Liver (tissue), 9 donors: Measurements from ENCODE around the gene SESN3. TPM values are rescaled to one million over a fixed set of nuclear protein-coding genes. Genes with fewer than 3 reads are reported as not detected.

ENCODE experiments used
- DNase-seq: peaks from one replicate; pipeline ENCODE4 v3.0.0-alpha.2; 2017; ENCODE audit warnings: low spot score
- H3K27ac ChIP-seq, 2 donors: one replicate each; pipeline ENCODE4 v1.7.0; 2013; ENCODE audit warnings: inconsistent platforms in 2 of 2, low read length in 2 of 2, control low read depth in 1 of 2, low read depth in 1 of 2, mild to moderate bottlenecking in 1 of 2
- H3K27me3 ChIP-seq, 4 donors: one replicate each; pipeline versions ENCODE4 v1.6.1 to v1.7.0; 2013; ENCODE audit warnings: low read length in 3 of 4, inconsistent platforms in 1 of 4, mild to moderate bottlenecking in 1 of 4, moderate library complexity in 1 of 4; ENCODE audit not compliant: control insufficient read depth in 4 of 4, insufficient read depth in 4 of 4
- H3K36me3 ChIP-seq, 4 donors: one replicate each; pipeline versions ENCODE4 v1.6.1 to v1.7.0; 2013; ENCODE audit warnings: low read length in 3 of 4, mild to moderate bottlenecking in 3 of 4, low read depth in 1 of 4, moderate library complexity in 1 of 4; ENCODE audit not compliant: control insufficient read depth in 4 of 4, insufficient read depth in 3 of 4
- H3K4me1 ChIP-seq, 4 donors: one replicate each; pipeline versions ENCODE4 v1.6.1 to v1.7.0; 2013; ENCODE audit warnings: low read length in 3 of 4, mild to moderate bottlenecking in 3 of 4, moderate library complexity in 1 of 4; ENCODE audit not compliant: control insufficient read depth in 4 of 4, insufficient read depth in 4 of 4
- H3K4me3 ChIP-seq, 3 donors: one replicate each; pipeline versions ENCODE4 v1.6.1 to v1.7.0; 2013; ENCODE audit warnings: low read length in 3 of 3, control low read depth in 1 of 3, low read depth in 1 of 3, mild to moderate bottlenecking in 1 of 3
- H3K9ac ChIP-seq, 2 donors: one replicate each; pipeline ENCODE4 v1.7.0; 2013; ENCODE audit warnings: low read length in 2 of 2, mild to moderate bottlenecking in 2 of 2, moderate library complexity in 2 of 2, control low read depth in 1 of 2, low read depth in 1 of 2
- H3K9me3 ChIP-seq, 4 donors: one replicate each; pipeline versions ENCODE4 v1.6.1 to v1.7.0; 2013; ENCODE audit warnings: low read length in 3 of 4; ENCODE audit not compliant: control insufficient read depth in 4 of 4
- CTCF ChIP-seq: fragments of 150-350 bp; IDR thresholded peaks from 2 replicates; pipeline ENCODE4 v1.5.1; 2017; ENCODE audit warnings: improper control_type of control experiment, low read depth, low read length; ENCODE audit not compliant: missing input control
- EGR1 ChIP-seq, 2 donors: IDR thresholded peaks; 2 replicates each; pipeline ENCODE4 v1.6.1; 2016 to 2018; ENCODE audit warnings: antibody characterized with exemption in 2 of 2, low read depth in 2 of 2
- FOXA1 ChIP-seq: IDR thresholded peaks from 2 replicates; pipeline ENCODE4 v1.6.1; 2016; ENCODE audit warnings: antibody characterized with exemption
- GABPA ChIP-seq, 2 donors: IDR thresholded peaks in 1 of 2; conservative IDR thresholded peaks in 1 of 2; 2 replicates each; pipeline ENCODE4 v1.6.1; 2016; ENCODE audit warnings: antibody characterized with exemption in 2 of 2, mild to moderate bottlenecking in 1 of 2, moderate library complexity in 1 of 2
- HNF4A ChIP-seq, 2 donors: conservative IDR thresholded peaks; 2 replicates each; pipeline ENCODE4 v1.6.1; 2016; ENCODE audit warnings: antibody characterized with exemption in 2 of 2, mild to moderate bottlenecking in 2 of 2
- HNF4G ChIP-seq: IDR thresholded peaks from 2 replicates; pipeline ENCODE4 v1.6.1; 2016; ENCODE audit warnings: antibody characterized with exemption
- JUND ChIP-seq, 2 donors: IDR thresholded peaks; 2 replicates each; pipeline ENCODE4 v1.6.1; 2016; ENCODE audit warnings: antibody characterized with exemption in 2 of 2
- MAX ChIP-seq: IDR thresholded peaks from 2 replicates; pipeline ENCODE4 v1.6.1; 2016; ENCODE audit warnings: antibody characterized with exemption
- NR2F2 ChIP-seq: IDR thresholded peaks from 2 replicates; pipeline ENCODE4 v1.6.1; 2016; ENCODE audit warnings: antibody characterized with exemption
- RAD21 ChIP-seq, 2 donors: IDR thresholded peaks; 2 replicates each; pipeline ENCODE4 v1.6.1; 2016; ENCODE audit warnings: antibody characterized with exemption in 2 of 2, mild to moderate bottlenecking in 2 of 2
- REST ChIP-seq: IDR thresholded peaks from 2 replicates; pipeline ENCODE4 v1.6.1; 2016; ENCODE audit warnings: antibody characterized with exemption, mild to moderate bottlenecking
- RXRA ChIP-seq, 2 donors: IDR thresholded peaks; 2 replicates each; pipeline ENCODE4 v1.6.1; 2017 to 2018; ENCODE audit warnings: antibody characterized with exemption in 2 of 2, mild to moderate bottlenecking in 1 of 2
- SP1 ChIP-seq: IDR thresholded peaks from 2 replicates; pipeline ENCODE4 v1.6.1; 2018; ENCODE audit warnings: antibody characterized with exemption, mild to moderate bottlenecking
- TAF1 ChIP-seq: conservative IDR thresholded peaks from 2 replicates; pipeline ENCODE4 v1.6.1; 2016; ENCODE audit warnings: antibody characterized with exemption, mild to moderate bottlenecking
- YY1 ChIP-seq: IDR thresholded peaks from 2 replicates; pipeline ENCODE4 v1.6.1; 2016; ENCODE audit warnings: antibody characterized with exemption, mild to moderate bottlenecking
- ZBTB33 ChIP-seq: IDR thresholded peaks from 2 replicates; pipeline ENCODE4 v1.6.1; 2016; ENCODE audit warnings: antibody characterized with exemption
- WGBS: extraction: QIAGEN DNeasy Blood & Tissue Kit; methylation state at CpG from one replicate; pipeline ENCODE4 v1.1.7; 2013; 5-methylcytosine and 5-hydroxymethylcytosine counted together
- polyA plus RNA-seq, 2 donors: library from polyadenylated mRNA; stranded (reverse) in 1 of 2; unstranded in 1 of 2; fragments of 200-250 nt in 1 of 2; fragments of >200 nt in 1 of 2; fragmentation: Nextera tagmentation in 1 of 2; extraction: Ambion mirVana in 1 of 2; gene quantifications; one replicate each; pipeline versions ENCODE4 v1.2.1 to v1.2.3, GENCODE V29; 2013 to 2015
- total RNA-seq, 2 donors: library from RNA; depleted of rRNA; stranded (reverse); fragments of >200 nt; gene quantifications; one replicate each; pipeline ENCODE4 v1.2.3, GENCODE V29; 2014
- TF ChIP-seq, protein P1 (sequence below): IDR thresholded peaks from 2 replicates; pipeline ENCODE4 v1.6.1; 2016; ENCODE audit warnings: antibody characterized with exemption
- donor health status: healthy.
- donor health status: healthy.
- donor health status: healthy.
- donor health status: healthy.
- donor health status: healthy.

SESN3 gene
- total and polyA plus RNA-seq, 4 donors, result 0.85 to 46.6 (median 2.6) TPM

GRCh38 chr11:95150956-95151684 lies 79.9 kb downstream of the SESN3 start (continued):
- TF ChIP-seq RXRA (IDR thresholded peaks at IDR 0.05) (peak; percentile 18 to 20), FOXA1 (no peak), REST (peak; percentile 78), HNF4A (conservative IDR thresholded peaks at IDR 0.05) (peak; percentile 29 to 51)

DNA sequence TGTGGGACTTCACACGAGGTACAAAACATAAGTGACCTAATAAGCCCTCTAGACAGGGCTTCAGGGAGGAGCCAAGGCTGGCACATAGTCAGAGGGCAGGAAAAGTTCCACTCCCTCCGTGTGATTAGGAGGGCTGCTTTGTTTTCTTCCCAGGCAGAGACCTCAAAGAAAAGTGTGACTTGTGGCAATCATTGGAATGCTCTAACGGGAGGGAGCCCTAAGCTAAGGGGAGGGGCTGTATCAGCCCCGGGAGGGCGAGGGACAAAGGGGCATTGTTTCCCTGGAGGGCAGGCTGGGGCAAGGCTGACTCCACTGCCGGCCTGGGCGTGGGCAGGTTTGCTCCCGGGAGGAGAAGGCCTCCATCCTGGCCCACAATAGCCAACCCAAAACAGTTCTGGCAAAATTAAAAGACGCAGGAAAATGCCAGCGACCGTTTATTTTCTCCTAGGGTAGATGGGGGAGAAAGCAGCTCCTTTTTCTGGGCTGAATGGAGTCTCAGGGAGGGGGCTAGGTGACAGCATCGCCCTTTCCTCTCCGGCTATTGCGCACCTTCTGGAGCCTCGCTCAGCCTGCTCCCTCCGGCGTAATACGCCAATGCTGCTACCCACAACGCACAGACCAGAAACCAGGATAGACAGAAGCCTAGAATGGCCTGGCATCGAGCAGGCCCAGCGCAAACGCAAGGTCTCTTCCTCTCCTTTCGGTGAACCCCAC lies 81.2 kb downstream of the SESN3 start:
- no peaks in the 10 kb centered on the region for H3K36me3 ChIP-seq
- no peak for DNase-seq
- H3K9ac ChIP-seq, result no peak overlapping the region
- H3K27me3 ChIP-seq, result no peaks in the 10 kb centered on the region
- no peak for TF ChIP-seq HNF4G
- TF ChIP-seq MAX, result no peak
- no peak for TF ChIP-seq ZBTB33
- no peak for TF ChIP-seq HNF4A (conservative IDR thresholded peaks at IDR 0.05)
- no peak for TF ChIP-seq REST
- TF ChIP-seq YY1, result no peak
- TF ChIP-seq RXRA (IDR thresholded peaks at IDR 0.05), result no peak
- TF ChIP-seq FOXA1, result no peak
- no peak for TF ChIP-seq TAF1
- no peak for TF ChIP-seq EGR1 (IDR thresholded peaks at IDR 0.05; ENCODE audit: low read depth in 2 of 2)
- no peak for TF ChIP-seq CTCF
- TF ChIP-seq GABPA (IDR thresholded peaks at IDR 0.05 in 1 of 2, conservative IDR thresholded peaks at IDR 0.05 in 1 of 2), result no peak
- no peak for TF ChIP-seq SP1
- no peak for TF ChIP-seq JUND (IDR thresholded peaks at IDR 0.05)
- TF ChIP-seq RAD21 (IDR thresholded peaks at IDR 0.05), result no peak
- no peak for TF ChIP-seq NR2F2
- TF ChIP-seq, protein P1, sequence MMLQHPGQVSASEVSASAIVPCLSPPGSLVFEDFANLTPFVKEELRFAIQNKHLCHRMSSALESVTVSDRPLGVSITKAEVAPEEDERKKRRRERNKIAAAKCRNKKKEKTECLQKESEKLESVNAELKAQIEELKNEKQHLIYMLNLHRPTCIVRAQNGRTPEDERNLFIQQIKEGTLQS, result no peak
- H3K9me3 ChIP-seq, result no peaks in the 10 kb centered on the region
- peak overlapping the region; percentile 57 to 81 (median 74) for H3K4me3 ChIP-seq
- peaks cover 0 to 25% (median 13%) of the 10 kb centered on the region in 4 donors for H3K4me1 ChIP-seq
- H3K27ac ChIP-seq, result peak overlapping the region; percentile 81 to 88
- 42% methylated on average over 23 of the region's 23 CpGs for WGBS
